HEK293T (cell line): Measurements from ENCODE around the gene ANKEF1.

Source experiments
- CTCF ChIA-PET: fragments of 350-600 bp; formaldehyde crosslinking; extraction: SDS; loops from one replicate; lab custom pipeline; 2021; ENCODE audit warnings: antibody characterized with exemption, inconsistent platforms; lab: Yijun Ruan, JAX
- POLR2A ChIA-PET: fragments of 350-600 bp; formaldehyde crosslinking; extraction: SDS; loops from one replicate; lab custom pipeline; 2020; ENCODE audit warnings: antibody characterized with exemption, inconsistent platforms; lab: Yijun Ruan, JAX
- DNase-seq: peaks from one replicate; pipeline ENCODE4 v3.0.0; 2012; ENCODE audit warnings: mixed read lengths; ENCODE audit errors: extremely low spot score
- ARNT ChIP-seq: fragments of 450-650 bp; IDR thresholded peaks from 2 replicates; pipeline ENCODE4 v1.6.1; 2017; ENCODE audit warnings: mild to moderate bottlenecking
- BHLHE40 ChIP-seq: fragments of 450-650 bp; IDR thresholded peaks from 2 replicates; pipeline ENCODE4 v1.6.1; 2016; ENCODE audit warnings: mild to moderate bottlenecking, moderate library complexity, borderline replicate concordance
- CTBP1 ChIP-seq: fragments of 450-650 bp; IDR thresholded peaks from 2 replicates; pipeline ENCODE4 v1.6.1; 2016; ENCODE audit warnings: borderline replicate concordance
- ELF4 ChIP-seq: fragments of 450-650 bp; IDR thresholded peaks from 2 replicates; pipeline ENCODE4 v1.6.1; 2017; ENCODE audit warnings: antibody characterized with exemption
- FOXA1 ChIP-seq: fragments of 450-650 bp; IDR thresholded peaks from 2 replicates; pipeline ENCODE4 v1.6.1; 2016; ENCODE audit warnings: mild to moderate bottlenecking
- FOXK2 ChIP-seq: fragments of 450-650 bp; IDR thresholded peaks from 2 replicates; pipeline ENCODE4 v1.6.1; 2016; ENCODE audit warnings: mild to moderate bottlenecking
- FOXM1 ChIP-seq: fragments of 450-650 bp; IDR thresholded peaks from 2 replicates; pipeline ENCODE4 v1.6.1; 2017; ENCODE audit warnings: mild to moderate bottlenecking, borderline replicate concordance
- HDGF ChIP-seq: fragments of 450-650 bp; IDR thresholded peaks from 2 replicates; pipeline ENCODE4 v1.6.1; 2017; ENCODE audit warnings: antibody characterized with exemption, borderline replicate concordance
- L3MBTL2 ChIP-seq: fragments of 450-650 bp; conservative IDR thresholded peaks from 2 replicates; pipeline ENCODE4 v1.6.1; 2016; ENCODE audit warnings: mild to moderate bottlenecking
- LEF1 ChIP-seq: fragments of 450-650 bp; IDR thresholded peaks from 2 replicates; pipeline ENCODE4 v1.6.1; 2017; ENCODE audit warnings: mild to moderate bottlenecking, borderline replicate concordance
- NFRKB ChIP-seq: fragments of 450-650 bp; IDR thresholded peaks from 2 replicates; pipeline ENCODE4 v1.6.1; 2016; ENCODE audit warnings: mild to moderate bottlenecking, moderate library complexity
- SP1 ChIP-seq: fragments of 450-650 bp; IDR thresholded peaks from 2 replicates; pipeline ENCODE4 v1.6.1; 2017
- SUZ12 ChIP-seq: fragments of 450-650 bp; IDR thresholded peaks from 2 replicates; pipeline ENCODE4 v1.6.1; 2016; ENCODE audit warnings: mild to moderate bottlenecking
- TARDBP ChIP-seq: fragments of 450-650 bp; IDR thresholded peaks from 2 replicates; pipeline ENCODE4 v1.6.1; 2016
- ZNF384 ChIP-seq: fragments of 450-650 bp; IDR thresholded peaks from 2 replicates; pipeline ENCODE4 v1.6.1; 2016
- TF ChIP-seq, protein P1 (sequence below): fragments of 450-650 bp; IDR thresholded peaks from 2 replicates; pipeline ENCODE4 v1.6.1; 2016

The ANKEF1 gene

GRCh38 chr20:10063482-10063881 is 28.7 kb downstream of the ANKEF1 start:
- ChIA-PET CTCF (interaction anchor here (0.5 kb wide), 1 partner anchor 1588 kb away, joined by 4 read pairs; no protein-coding TSS in a partner anchor), POLR2A (no interaction called here)

GRCh38 chr20:10064611-10065010 is 29.8 kb downstream of the ANKEF1 start:
- no peak for DNase-seq
- TF ChIP-seq FOXM1 (no peak), BHLHE40 (no peak), FOXA1 (no peak), ELF4 (no peak), L3MBTL2 (no peak), SP1 (no peak), SUZ12 (no peak), FOXK2 (no peak)
- POLR2A ChIA-PET: no interaction called here
- CTCF ChIA-PET: no interaction called here

More at GRCh38 chr20:10063482-10063881, 28.7 kb downstream of the ANKEF1 start:
- TF ChIP-seq FOXA1: no peak
- no peak for TF ChIP-seq ZNF384
- TF ChIP-seq HDGF: no peak
- TF ChIP-seq BHLHE40: no peak
- TF ChIP-seq, protein P1, sequence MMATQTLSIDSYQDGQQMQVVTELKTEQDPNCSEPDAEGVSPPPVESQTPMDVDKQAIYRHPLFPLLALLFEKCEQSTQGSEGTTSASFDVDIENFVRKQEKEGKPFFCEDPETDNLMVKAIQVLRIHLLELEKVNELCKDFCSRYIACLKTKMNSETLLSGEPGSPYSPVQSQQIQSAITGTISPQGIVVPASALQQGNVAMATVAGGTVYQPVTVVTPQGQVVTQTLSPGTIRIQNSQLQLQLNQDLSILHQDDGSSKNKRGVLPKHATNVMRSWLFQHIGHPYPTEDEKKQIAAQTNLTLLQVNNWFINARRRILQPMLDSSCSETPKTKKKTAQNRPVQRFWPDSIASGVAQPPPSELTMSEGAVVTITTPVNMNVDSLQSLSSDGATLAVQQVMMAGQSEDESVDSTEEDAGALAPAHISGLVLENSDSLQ: no peak
- no peak for TF ChIP-seq SUZ12
- TF ChIP-seq FOXM1: no peak
- no peak for TF ChIP-seq L3MBTL2
- no peak for TF ChIP-seq ELF4
- DNase-seq: no peak

DNA sequence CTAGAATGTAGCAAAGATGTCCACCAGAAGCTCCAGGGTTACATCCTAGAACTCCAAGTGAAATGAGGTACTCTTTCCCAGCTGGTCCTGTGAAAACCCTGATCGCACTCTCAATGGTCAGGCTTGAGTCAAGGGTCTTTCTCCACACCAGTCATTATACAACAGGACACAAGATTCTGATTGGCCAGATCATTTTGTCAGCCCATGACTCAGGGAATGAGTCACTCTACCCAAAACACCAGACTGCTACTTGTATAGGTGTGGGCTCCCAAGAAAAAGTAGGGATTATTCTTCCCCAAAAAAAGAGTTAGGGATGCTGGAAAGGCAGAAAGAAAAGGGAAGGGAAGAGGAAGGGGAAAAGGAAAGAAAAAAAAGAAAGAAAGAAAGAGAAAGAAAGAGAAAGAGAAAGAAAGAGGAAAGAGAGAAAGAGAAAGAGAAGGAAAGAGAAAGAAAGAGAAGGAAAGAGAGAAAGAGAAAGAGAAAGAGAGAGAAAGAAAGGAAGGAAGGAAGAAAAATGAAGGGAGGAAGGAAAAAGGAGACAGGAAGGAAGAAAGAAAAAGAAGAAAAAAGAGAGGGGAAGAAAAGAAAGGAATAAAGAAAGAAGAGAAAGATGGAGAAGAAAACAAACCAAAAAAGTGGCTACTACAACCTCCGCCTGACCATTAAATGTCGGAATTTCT is 30.5 kb downstream of the ANKEF1 start:
- no peak for DNase-seq
- ChIA-PET POLR2A (no interaction called here), CTCF (no interaction called here)
- TF ChIP-seq NFRKB (no peak), ZNF384 (no peak), TARDBP (no peak)

GRCh38 chr20:10067321-10067720 is 32.5 kb downstream of the ANKEF1 start:
- CTCF ChIA-PET: no interaction called here

DNA sequence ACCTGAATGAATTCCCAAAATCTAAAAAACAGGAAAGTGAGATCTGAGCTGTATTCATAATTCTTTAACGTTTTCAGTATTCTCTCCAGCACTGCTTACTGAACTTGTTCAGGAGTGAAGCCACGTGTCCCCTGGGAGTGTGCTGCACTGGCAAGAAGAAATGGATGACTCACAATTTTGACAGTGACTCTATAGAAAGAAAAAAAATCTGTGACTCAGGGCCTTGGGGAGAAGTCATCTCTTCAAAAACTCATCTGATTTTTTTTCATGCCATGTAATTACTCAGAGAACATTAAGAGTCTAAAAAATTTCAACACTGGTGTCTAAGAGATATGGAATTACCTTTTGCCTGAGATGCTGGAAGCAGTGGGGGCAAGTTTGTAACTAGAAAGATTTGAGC is 39.7 kb downstream of the ANKEF1 start:
- no peak for TF ChIP-seq FOXK2
- no peak for TF ChIP-seq SP1
- no peak for TF ChIP-seq BHLHE40
- TF ChIP-seq L3MBTL2: no peak
- no peak for TF ChIP-seq FOXM1
- TF ChIP-seq, protein P1: no peak
- TF ChIP-seq ZNF384: no peak
- TF ChIP-seq HDGF: no peak
- POLR2A ChIA-PET: no interaction called here
- CTCF ChIA-PET: no interaction called here
- no peak for DNase-seq

More at GRCh38 chr20:10067321-10067720, 32.5 kb downstream of the ANKEF1 start:
- TF ChIP-seq HDGF: no peak
- no peak for TF ChIP-seq FOXA1
- TF ChIP-seq, protein P1: no peak
- no peak for TF ChIP-seq FOXK2
- TF ChIP-seq ELF4: no peak
- TF ChIP-seq NFRKB: no peak
- TF ChIP-seq L3MBTL2: no peak
- TF ChIP-seq CTBP1: no peak
- no peak for TF ChIP-seq FOXM1
- POLR2A ChIA-PET: no interaction called here
- no peak for DNase-seq

- ChIA-PET POLR2A (no interaction called here), CTCF (interaction anchor here (1.0 to 1.4 kb wide), 3 partner anchors 14 to 29 kb away, joined by 3 to 6 read pairs (median 4); no protein-coding TSS in a partner anchor)
- DNase-seq: no peak
- TF ChIP-seq TARDBP (no peak), SUZ12 (no peak), L3MBTL2 (no peak), LEF1 (no peak), BHLHE40 (no peak), FOXK2 (no peak), ZNF384 (no peak), FOXA1 (no peak), NFRKB (no peak), FOXM1 (no peak), HDGF (no peak), SP1 (no peak), ARNT (no peak), CTBP1 (no peak), ELF4 (no peak)
- TF ChIP-seq, protein P1: no peak
Measured at GRCh38 chr20:10075606-10076005, 40.8 kb downstream of the ANKEF1 start.
